ENCODE results near the gene ATP6AP2.

The ATP6AP2 gene

GRCh38 chrX:40644176-40644575 is 63.4 kb downstream of the ATP6AP2 start:
- no peak for DNase-seq (ENCODE audit: low read depth in 2 of 2)

GRCh38 chrX:40644821-40645358 is 64.1 kb downstream of the ATP6AP2 start:
- DNase-seq (ENCODE audit: low read depth in 2 of 2) = no peak

- no peak for DNase-seq (ENCODE audit: low read depth in 2 of 2)
These were observed 65.9 kb downstream of the ATP6AP2 start for GRCh38 chrX:40646489-40647306.

- DNase-seq (ENCODE audit: low read depth in 2 of 2) = peak; percentile 79 to 95
These were observed 66.8 kb downstream of the ATP6AP2 start, which contains the start of gene CXorf38 for GRCh38 chrX:40647307-40648197. TSS of gene CXorf38 (minus strand) at chrX:40647561. CDS start at chrX:40647520, 41 bp downstream.

GRCh38 chrX:40651620-40652223 is 71.0 kb downstream of the ATP6AP2 start:
- DNase-seq (ENCODE audit: low read depth in 2 of 2) = peak in 1 of 2 donors; percentile 57

- DNase-seq (ENCODE audit: low read depth in 2 of 2) = no peak
These were observed 71.9 kb downstream of the ATP6AP2 start for GRCh38 chrX:40652664-40653063.

- DNase-seq (ENCODE audit: low read depth in 2 of 2) = no peak
These were observed 72.8 kb downstream of the ATP6AP2 start for GRCh38 chrX:40653535-40653934.

All from activated CD8-positive, alpha-beta memory T cell treated with anti-CD3 and anti-CD28 coated beads for 4 hours (primary cell).